GM12801 (cell line): ENCODE data around the gene EXOC6B.

Experiments
- TF ChIP-seq, protein P1 (sequence below): IDR thresholded peaks from one replicate; pipeline ENCODE4 v1.5.1; 2011; ENCODE audit warnings: control low read depth; ENCODE audit not compliant: insufficient read length; ENCODE audit errors: extremely low read depth

EXOC6B gene

DNA sequence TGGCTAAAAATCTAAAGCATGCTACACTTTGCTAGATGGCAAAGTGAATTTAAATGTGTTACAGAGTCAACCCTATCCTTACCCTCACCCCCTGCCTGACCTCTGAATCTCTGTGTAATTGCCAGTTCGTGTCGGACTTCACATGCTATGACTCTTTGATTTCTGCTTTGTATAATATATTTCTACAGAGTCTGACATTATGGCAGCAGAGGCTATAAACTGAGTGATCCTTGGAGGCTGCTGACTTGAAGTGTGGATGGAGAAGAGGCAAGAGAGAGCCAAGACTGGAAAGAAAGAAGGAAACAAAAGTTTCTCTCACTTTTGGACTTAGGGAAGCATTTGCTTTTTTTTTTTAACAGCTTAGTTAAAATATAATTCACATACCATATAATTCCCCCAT, 588.3 kb downstream of the EXOC6B start:
- TF ChIP-seq, protein P1, sequence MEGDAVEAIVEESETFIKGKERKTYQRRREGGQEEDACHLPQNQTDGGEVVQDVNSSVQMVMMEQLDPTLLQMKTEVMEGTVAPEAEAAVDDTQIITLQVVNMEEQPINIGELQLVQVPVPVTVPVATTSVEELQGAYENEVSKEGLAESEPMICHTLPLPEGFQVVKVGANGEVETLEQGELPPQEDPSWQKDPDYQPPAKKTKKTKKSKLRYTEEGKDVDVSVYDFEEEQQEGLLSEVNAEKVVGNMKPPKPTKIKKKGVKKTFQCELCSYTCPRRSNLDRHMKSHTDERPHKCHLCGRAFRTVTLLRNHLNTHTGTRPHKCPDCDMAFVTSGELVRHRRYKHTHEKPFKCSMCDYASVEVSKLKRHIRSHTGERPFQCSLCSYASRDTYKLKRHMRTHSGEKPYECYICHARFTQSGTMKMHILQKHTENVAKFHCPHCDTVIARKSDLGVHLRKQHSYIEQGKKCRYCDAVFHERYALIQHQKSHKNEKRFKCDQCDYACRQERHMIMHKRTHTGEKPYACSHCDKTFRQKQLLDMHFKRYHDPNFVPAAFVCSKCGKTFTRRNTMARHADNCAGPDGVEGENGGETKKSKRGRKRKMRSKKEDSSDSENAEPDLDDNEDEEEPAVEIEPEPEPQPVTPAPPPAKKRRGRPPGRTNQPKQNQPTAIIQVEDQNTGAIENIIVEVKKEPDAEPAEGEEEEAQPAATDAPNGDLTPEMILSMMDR = no peak

DNA sequence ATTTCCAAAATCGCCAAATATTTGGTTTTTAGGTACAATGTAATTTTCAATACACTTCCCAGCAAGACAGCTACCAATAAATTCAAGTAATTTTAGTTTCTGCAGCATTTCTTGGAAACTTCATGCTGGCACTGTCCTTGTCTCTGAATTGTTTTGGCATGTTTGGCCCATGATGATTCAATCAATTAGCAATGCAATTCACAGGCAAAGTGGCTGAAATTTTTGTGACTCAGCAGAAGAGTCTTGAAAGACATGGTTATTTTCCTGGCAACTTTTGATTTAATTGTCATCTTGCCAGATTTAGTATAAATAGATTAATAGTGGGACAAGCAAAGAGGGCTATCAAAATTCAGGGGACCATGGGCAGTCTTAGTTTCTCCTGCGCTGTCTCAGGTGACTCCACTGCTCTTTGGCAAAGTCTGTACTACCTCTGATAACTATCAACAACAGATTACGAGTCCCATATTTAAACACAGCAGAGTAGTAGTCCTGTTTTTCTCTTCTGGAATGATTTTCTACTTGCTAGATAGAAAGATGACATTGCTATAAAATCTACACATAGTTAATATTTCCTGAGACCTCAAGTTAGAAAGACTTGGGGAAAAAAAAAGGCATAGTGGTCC, 589.3 kb downstream of the EXOC6B start:
- TF ChIP-seq, protein P1 = no peak

DNA sequence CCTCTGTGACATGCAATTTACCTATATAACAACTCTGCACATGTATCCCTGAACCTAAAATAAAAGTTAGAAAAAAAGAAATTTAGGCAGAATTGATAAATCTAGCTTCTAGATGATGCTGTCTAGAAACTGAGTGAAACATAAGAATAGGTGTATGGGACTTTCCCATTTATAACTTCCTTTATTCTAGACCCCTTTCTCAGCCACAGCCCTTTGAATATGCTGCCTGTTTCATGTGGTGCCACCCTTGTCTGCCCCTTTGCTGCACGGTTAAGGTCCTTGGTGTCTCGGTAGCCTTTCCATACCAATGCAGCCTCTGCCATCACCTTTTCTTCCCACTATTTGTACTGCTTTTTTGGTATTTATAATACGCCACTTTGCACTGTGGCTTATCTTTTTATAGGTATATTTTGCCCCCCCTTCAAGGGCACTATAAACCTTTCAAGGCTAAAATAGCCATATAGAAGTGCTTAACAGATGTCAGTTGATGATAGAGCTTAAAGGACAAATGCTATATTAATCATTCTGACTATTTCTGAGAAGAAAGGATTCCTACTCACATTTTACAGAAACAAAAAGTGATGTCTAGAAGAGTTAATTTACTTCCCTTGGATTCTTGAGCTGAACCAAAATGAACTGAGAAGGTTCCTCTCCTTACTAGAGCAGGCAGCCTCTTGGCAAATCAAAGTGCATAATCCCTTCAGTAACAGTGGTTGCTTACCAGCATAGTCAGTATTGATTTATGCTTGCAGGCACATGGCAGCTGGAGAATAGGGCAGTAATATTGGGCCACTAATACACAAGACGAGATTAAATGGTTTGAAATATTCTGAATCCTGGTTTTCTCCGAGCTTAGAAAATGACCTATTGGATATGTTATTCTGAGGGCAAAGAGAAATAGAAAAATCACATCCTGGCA, 590.1 kb downstream of the EXOC6B start:
- TF ChIP-seq, protein P1 = no peak

DNA sequence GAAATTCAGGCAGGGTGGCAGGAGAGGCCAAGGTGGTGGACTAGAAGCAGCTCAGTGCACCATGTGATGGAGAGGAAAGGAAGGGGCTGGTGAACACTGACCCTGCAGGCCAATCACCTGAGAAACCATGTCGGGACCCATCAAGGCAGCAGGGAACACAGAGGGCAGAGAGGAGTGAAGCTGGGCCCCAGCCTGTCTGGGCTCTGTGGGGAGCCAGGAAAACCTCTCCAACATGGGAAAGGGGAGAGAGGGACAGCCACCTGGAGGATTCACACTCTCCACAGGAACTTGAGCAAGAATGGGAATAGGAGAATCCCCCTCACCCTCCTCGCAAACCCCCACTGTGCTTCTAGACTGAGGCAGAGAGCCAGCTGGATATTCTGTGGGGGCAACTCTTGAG, 592.6 kb downstream of the EXOC6B start:
- TF ChIP-seq, protein P1 = no peak

DNA sequence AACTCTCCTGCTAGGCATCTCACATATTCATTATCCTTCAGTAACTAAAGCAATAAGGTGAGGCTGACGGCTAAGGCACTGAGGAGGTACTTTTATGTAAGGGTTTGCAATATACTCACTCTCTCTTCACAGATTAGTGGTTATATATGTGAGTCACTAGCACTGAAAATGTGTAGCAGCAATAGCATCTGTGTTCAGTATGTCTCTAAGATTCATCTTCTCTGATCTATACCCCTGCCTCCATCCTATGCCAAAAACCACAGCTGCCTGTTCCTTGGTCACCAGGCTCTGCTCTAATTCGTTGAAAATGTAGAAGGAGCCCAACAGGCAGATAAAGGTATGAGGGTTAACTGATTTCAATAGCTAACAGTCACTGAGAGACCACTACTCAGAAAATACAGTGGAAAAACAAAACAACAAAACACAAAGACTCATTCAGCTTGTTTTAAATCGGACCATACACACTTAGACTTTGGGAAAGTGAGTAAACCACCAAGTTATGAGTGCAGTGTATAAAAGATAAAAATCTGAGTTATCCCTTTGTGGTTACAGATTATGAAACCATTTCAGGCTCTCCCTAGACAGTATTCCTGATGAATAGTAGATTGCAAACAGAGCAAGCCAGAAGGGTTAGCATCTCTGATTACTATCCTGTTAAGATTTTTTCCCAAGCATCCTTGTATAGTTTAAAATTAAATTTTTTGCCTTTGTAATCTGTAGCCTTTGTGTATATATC, 602.8 kb downstream of the EXOC6B start:
- TF ChIP-seq, protein P1 = no peak

DNA sequence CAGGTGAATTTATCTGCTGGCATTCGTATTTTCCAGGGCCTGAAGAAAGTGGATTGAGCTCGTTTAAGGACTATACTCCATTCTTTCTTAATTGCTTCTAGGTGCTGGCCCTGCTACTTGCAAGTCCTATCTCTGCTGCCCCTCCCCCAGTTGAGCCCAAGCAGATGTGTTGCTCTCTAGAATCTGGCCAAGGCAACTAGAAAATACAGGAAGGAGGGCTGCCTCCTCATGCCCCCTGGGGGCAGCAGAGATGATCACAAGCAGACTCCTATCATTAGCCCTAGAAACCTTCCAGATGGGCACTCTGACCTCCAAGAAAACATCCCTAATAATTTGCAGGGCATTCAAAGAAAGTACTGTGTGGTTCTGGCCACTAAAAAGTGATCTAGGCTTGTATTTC, 605.7 kb downstream of the EXOC6B start:
- TF ChIP-seq, protein P1 = no peak
